Panc1 (cell line): Measurements from ENCODE around the gene C2CD2L. TPM values are rescaled to one million over a fixed set of nuclear protein-coding genes. Genes with fewer than 3 reads are reported as not detected.

Experiments used
- ATAC-seq: fragments of 200-7000 bp; cut with Tn5 transposase; 2 replicates; pipeline ENCODE4 v1.9.1; 2020; ENCODE audit warnings: mild to moderate bottlenecking, moderate library complexity
- BruUV-seq: library from RNA; stranded (reverse); fragments of 400-500 nt; replicated peaks from 2 replicates; lab custom pipeline; 2021; lab: Mats Ljungman, UMichigan
- CTCF ChIA-PET: fragments of 300-600 bp; sonication (Branson Sonifier 250); formaldehyde crosslinking; loops from one replicate; lab custom pipeline; 2022; ENCODE audit warnings: antibody characterized with exemption; lab: Charles Lee
- POLR2A ChIA-PET: fragments of 300-600 bp; sonication (Branson Sonifier 250); formaldehyde crosslinking; loops from one replicate; lab custom pipeline; 2022; ENCODE audit warnings: antibody characterized with exemption; lab: Charles Lee
- DNase-seq: peaks from one replicate; pipeline ENCODE4 v3.0.0-alpha.2; 2010; ENCODE audit warnings: low read depth, low spot score
- H3K27ac ChIP-seq: 2 replicates; pipeline ENCODE4 v1.5.1; 2011; ENCODE audit warnings: mild to moderate bottlenecking, low read length, inconsistent platforms
- H3K27me3 ChIP-seq: fragments of 200-500 bp; sonication (Bioruptor generic); 2 replicates; pipeline ENCODE4 v1.6.0; 2014; ENCODE audit warnings: low read length, inconsistent platforms; ENCODE audit not compliant: control insufficient read depth, insufficient read depth
- H3K36me3 ChIP-seq: fragments of 200-500 bp; sonication (Bioruptor generic); 2 replicates; pipeline ENCODE4 v1.5.1; 2014; ENCODE audit warnings: inconsistent platforms, mild to moderate bottlenecking, low read length, moderate library complexity; ENCODE audit not compliant: control insufficient read depth, insufficient read depth
- H3K4me1 ChIP-seq: 2 replicates; pipeline ENCODE4 v1.5.1; 2011; ENCODE audit warnings: inconsistent platforms, mild to moderate bottlenecking, low read length, moderate library complexity; ENCODE audit not compliant: control insufficient read depth, insufficient read depth
- H3K4me3 ChIP-seq, 2 experiments: 2 replicates each; pipeline ENCODE4 v1.5.1; 2011 to 2012; ENCODE audit warnings: low read depth in 2 of 2, low read length in 2 of 2, mild to moderate bottlenecking in 2 of 2, inconsistent platforms in 1 of 2, moderate library complexity in 1 of 2
- H3K9me3 ChIP-seq: fragments of 200-500 bp; sonication (Bioruptor generic); 2 replicates; pipeline ENCODE4 v1.5.1; 2014; ENCODE audit warnings: low read depth, mild to moderate bottlenecking, inconsistent platforms, low read length, moderate library complexity; ENCODE audit not compliant: control insufficient read depth, insufficient read depth
- POLR2AphosphoS5 ChIP-seq: IDR thresholded peaks from 2 replicates; pipeline ENCODE4 v1.6.1; 2012; ENCODE audit warnings: mild to moderate bottlenecking, low read depth, low read length, moderate library complexity
- SIN3A ChIP-seq: IDR thresholded peaks from 2 replicates; pipeline ENCODE4 v1.6.1; 2012; ENCODE audit warnings: low read depth, mild to moderate bottlenecking, low read length, moderate library complexity, borderline replicate concordance; ENCODE audit not compliant: insufficient read depth
- TCF7L2 ChIP-seq: IDR thresholded peaks from 2 replicates; pipeline ENCODE4 v1.6.1; 2011; ENCODE audit warnings: mild to moderate bottlenecking, low read depth, low read length, inconsistent platforms
- in situ Hi-C: cut with HindIII; loops from 2 replicates; pipeline ENCODE4 v1.10.0; 2016; ENCODE audit warnings: low sequenced_read_pairs, low pct_unique_long_range_greater_than_20kb
- intact Hi-C: fragments of 100-400 bp; cut with micrococcal nuclease; formaldehyde crosslinking; loops from one replicate; pipeline ENCODE4 v1.10.0; 2022; ENCODE audit not compliant: unreplicated experiment
- total RNA-seq: library from RNA; stranded (reverse); gene quantifications from one replicate; pipeline ENCODE4 v1.2.1, GENCODE V29; 2021; ENCODE audit not compliant: unreplicated experiment
- TF ChIP-seq, protein P1 (sequence below), 2 experiments: IDR thresholded peaks; 2 replicates each; pipeline ENCODE4 v1.6.1; 2011 to 2012; ENCODE audit warnings: low read depth in 2 of 2, control low read depth in 1 of 2, low read length in 1 of 2, mild to moderate bottlenecking in 1 of 2, moderate library complexity in 1 of 2; ENCODE audit not compliant: insufficient read depth in 1 of 2
- TF ChIP-seq, protein P2 (sequence below): fragments of 450-650 bp; IDR thresholded peaks from 2 replicates; pipeline ENCODE4 v1.5.1; 2017; ENCODE audit warnings: mild to moderate bottlenecking

C2CD2L gene
- total RNA-seq, 1 experiment from 2014 or later = 10.1 TPM

DNA sequence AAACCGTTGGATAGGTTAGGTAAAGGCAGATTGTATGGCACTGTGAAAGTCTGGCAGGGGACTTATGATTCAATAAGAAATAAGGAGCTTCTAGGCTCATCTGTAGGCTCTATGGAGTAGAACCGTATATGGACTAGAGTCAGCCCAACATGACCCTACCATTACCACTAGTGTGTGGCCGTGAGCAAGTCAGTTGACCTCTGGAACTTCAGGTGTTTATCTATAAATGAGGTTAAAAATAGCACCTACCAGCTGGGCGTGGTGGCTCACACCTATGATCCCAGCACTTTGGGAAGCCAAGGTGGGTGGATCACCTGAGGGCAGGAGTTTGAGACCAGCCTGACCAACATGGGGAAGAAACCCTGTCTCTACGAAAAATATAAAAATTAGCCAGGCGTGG lies 18.7 kb downstream of the C2CD2L start:
- BruUV-seq = no TSS peak

DNA sequence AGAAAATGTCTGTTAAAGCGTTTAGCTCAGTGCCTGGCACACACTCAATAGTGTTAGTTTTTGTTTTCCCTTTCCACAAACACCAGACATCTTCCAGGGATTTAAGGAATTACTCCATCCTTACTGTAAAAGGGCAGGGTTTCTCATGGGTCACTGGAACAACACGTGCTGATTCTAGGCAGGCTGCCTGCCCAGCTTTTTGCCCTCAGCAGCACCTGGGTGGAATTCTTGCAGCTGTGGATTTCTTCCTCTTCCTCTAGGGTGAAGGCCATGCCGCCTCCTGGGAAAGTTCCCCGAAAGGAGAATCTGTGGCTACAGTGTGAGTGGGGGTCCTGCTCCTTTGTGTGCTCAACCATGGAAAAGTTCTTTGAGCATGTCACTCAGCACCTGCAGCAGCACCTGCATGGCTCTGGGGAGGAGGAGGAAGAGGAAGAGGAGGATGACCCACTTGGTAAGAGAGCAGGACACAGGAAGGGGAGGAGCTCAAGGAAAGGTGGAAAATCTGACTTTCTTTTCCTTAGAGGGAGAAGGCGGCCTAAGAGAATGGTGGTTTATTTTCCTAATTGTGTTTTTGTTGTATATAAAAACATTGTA lies 19.6 kb downstream of the C2CD2L start:
- Histone ChIP-seq H3K4me1 (peaks cover 6% of the 10 kb centered on the region), H3K4me3 (no peak overlapping the region), H3K9me3 (no peaks in the 10 kb centered on the region), H3K27me3 (no peaks in the 10 kb centered on the region), H3K36me3 (peaks cover 7% of the 10 kb centered on the region), H3K27ac (no peak overlapping the region)
- intact Hi-C loops (no loop called here), in situ Hi-C loops (no loop called here)
- no TSS peak for BruUV-seq
- POLR2A ChIA-PET = no interaction called here
- ATAC-seq (no peak), DNase-seq (no peak)
- TF ChIP-seq, protein P1, sequence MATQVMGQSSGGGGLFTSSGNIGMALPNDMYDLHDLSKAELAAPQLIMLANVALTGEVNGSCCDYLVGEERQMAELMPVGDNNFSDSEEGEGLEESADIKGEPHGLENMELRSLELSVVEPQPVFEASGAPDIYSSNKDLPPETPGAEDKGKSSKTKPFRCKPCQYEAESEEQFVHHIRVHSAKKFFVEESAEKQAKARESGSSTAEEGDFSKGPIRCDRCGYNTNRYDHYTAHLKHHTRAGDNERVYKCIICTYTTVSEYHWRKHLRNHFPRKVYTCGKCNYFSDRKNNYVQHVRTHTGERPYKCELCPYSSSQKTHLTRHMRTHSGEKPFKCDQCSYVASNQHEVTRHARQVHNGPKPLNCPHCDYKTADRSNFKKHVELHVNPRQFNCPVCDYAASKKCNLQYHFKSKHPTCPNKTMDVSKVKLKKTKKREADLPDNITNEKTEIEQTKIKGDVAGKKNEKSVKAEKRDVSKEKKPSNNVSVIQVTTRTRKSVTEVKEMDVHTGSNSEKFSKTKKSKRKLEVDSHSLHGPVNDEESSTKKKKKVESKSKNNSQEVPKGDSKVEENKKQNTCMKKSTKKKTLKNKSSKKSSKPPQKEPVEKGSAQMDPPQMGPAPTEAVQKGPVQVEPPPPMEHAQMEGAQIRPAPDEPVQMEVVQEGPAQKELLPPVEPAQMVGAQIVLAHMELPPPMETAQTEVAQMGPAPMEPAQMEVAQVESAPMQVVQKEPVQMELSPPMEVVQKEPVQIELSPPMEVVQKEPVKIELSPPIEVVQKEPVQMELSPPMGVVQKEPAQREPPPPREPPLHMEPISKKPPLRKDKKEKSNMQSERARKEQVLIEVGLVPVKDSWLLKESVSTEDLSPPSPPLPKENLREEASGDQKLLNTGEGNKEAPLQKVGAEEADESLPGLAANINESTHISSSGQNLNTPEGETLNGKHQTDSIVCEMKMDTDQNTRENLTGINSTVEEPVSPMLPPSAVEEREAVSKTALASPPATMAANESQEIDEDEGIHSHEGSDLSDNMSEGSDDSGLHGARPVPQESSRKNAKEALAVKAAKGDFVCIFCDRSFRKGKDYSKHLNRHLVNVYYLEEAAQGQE (IDR thresholded peaks at IDR 0.05; ENCODE audit: insufficient read depth in 1 of 2, low read depth in 2 of 2, low read length in 1 of 2) = no peak
- TF ChIP-seq TCF7L2 (no peak), POLR2AphosphoS5 (0 out of 2 replicates have a peak, but pooled peaks have one; percentile 9), SIN3A (no peak)
- TF ChIP-seq, protein P2, sequence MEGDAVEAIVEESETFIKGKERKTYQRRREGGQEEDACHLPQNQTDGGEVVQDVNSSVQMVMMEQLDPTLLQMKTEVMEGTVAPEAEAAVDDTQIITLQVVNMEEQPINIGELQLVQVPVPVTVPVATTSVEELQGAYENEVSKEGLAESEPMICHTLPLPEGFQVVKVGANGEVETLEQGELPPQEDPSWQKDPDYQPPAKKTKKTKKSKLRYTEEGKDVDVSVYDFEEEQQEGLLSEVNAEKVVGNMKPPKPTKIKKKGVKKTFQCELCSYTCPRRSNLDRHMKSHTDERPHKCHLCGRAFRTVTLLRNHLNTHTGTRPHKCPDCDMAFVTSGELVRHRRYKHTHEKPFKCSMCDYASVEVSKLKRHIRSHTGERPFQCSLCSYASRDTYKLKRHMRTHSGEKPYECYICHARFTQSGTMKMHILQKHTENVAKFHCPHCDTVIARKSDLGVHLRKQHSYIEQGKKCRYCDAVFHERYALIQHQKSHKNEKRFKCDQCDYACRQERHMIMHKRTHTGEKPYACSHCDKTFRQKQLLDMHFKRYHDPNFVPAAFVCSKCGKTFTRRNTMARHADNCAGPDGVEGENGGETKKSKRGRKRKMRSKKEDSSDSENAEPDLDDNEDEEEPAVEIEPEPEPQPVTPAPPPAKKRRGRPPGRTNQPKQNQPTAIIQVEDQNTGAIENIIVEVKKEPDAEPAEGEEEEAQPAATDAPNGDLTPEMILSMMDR = no peak
- CTCF ChIA-PET = interaction anchor here (0.6 kb wide), 1 partner anchor 25 kb away, joined by 3 read pairs; the partner anchor contains the start of gene DPAGT1

More for the DNA sequence above, 18.7 kb downstream of the C2CD2L start:
- Histone ChIP-seq H3K27ac (no peak overlapping the region), H3K4me1 (peaks cover 6% of the 10 kb centered on the region), H3K36me3 (peaks cover 9% of the 10 kb centered on the region), H3K4me3 (no peak overlapping the region), H3K9me3 (no peaks in the 10 kb centered on the region), H3K27me3 (no peaks in the 10 kb centered on the region)
- CTCF ChIA-PET = interaction anchor here (0.7 kb wide), 1 partner anchor 26 kb away, joined by 7 read pairs; no protein-coding TSS in a partner anchor
- in situ Hi-C loops = no loop called here
- POLR2A ChIA-PET = interaction anchor here (0.6 kb wide), 1 partner anchor 95 kb away, joined by 5 read pairs; no protein-coding TSS in a partner anchor
- no peak for ATAC-seq
- no peak for DNase-seq
- TF ChIP-seq TCF7L2 (no peak), SIN3A (no peak), POLR2AphosphoS5 (no peak)
- TF ChIP-seq, protein P2 = no peak
- TF ChIP-seq, protein P1 (IDR thresholded peaks at IDR 0.05; ENCODE audit: insufficient read depth in 1 of 2, low read depth in 2 of 2, low read length in 1 of 2) = no peak
- intact Hi-C loops = no loop called here
